ENCODE results near the gene NQO1. TPM values are rescaled to one million over a fixed set of nuclear protein-coding genes. Genes with fewer than 3 reads are reported as not detected.
"Not testable (repeated sequence)": the region's sequence is repeated elsewhere in the genome, so short reads cannot be mapped to it uniquely, and the experiment has no call there.

NQO1 gene
- total RNA-seq, 1 donor from 2014 or later: 470 TPM

- Mint-ChIP-seq H3K27me3 (ENCODE audit: unreplicated experiment) (peaks cover 3% of the 10 kb centered on the region), H3K4me3 (ENCODE audit: unreplicated experiment) (peak within 1 kb of the TSS; percentile 90), H3K36me3 (ENCODE audit: unreplicated experiment) (no peaks in the 10 kb centered on the region), H3K4me1 (ENCODE audit: unreplicated experiment) (peaks cover 11% of the 10 kb centered on the region), H3K27ac (ENCODE audit: unreplicated experiment) (peak within 1 kb of the TSS; percentile 95), H3K9me3 (ENCODE audit: unreplicated experiment) (no peaks in the 10 kb centered on the region)
- peak; percentile 89 for DNase-seq (ENCODE audit: extremely low spot score, unreplicated experiment)
- TF ChIP-seq CTCF (IDR thresholded peaks at IDR 0.05): no peak
These were observed 35.8 kb upstream of the NQO1 start, which contains the start of gene WWP2 for GRCh38 chr16:69761983-69762813. TSS of gene WWP2 (plus strand) at chr16:69762332. CDS start at chr16:69787011, 24,679 bp downstream.

- DNase-seq (ENCODE audit: extremely low spot score, unreplicated experiment): not testable (repeated sequence)
These were observed 31.0 kb upstream of the NQO1 start for GRCh38 chr16:69757375-69757774.

GRCh38 chr16:69756705-69757104, 30.3 kb upstream of the NQO1 start:
- DNase-seq (ENCODE audit: extremely low spot score, unreplicated experiment): no peak
- H3K4me3 Mint-ChIP-seq (ENCODE audit: unreplicated experiment): no peak overlapping the region
- H3K4me1 Mint-ChIP-seq (ENCODE audit: unreplicated experiment): peaks cover 23% of the 10 kb centered on the region
- H3K27ac Mint-ChIP-seq (ENCODE audit: unreplicated experiment): no peak overlapping the region
- no peak for TF ChIP-seq CTCF (IDR thresholded peaks at IDR 0.05)
- H3K9me3 Mint-ChIP-seq (ENCODE audit: unreplicated experiment): no peaks in the 10 kb centered on the region
- no peaks in the 10 kb centered on the region for H3K36me3 Mint-ChIP-seq (ENCODE audit: unreplicated experiment)
- peaks cover 3% of the 10 kb centered on the region for H3K27me3 Mint-ChIP-seq (ENCODE audit: unreplicated experiment)

More at GRCh38 chr16:69757375-69757774, 31.0 kb upstream of the NQO1 start:
- not testable (repeated sequence) for H3K36me3 Mint-ChIP-seq (ENCODE audit: unreplicated experiment); H3K4me3 Mint-ChIP-seq (ENCODE audit: unreplicated experiment); H3K27ac Mint-ChIP-seq (ENCODE audit: unreplicated experiment); H3K9me3 Mint-ChIP-seq (ENCODE audit: unreplicated experiment); H3K27me3 Mint-ChIP-seq (ENCODE audit: unreplicated experiment)
- peaks cover 22% of the 10 kb centered on the region for H3K4me1 Mint-ChIP-seq (ENCODE audit: unreplicated experiment)

- DNase-seq (ENCODE audit: extremely low spot score, unreplicated experiment): peak; percentile 99
- H3K4me3 Mint-ChIP-seq (ENCODE audit: unreplicated experiment): peak within 1 kb of the TSS; percentile 100
- TF ChIP-seq CTCF (IDR thresholded peaks at IDR 0.05): peak; percentile 97
- peaks cover 5% of the 10 kb centered on the region for H3K36me3 Mint-ChIP-seq (ENCODE audit: unreplicated experiment)
- H3K9me3 Mint-ChIP-seq (ENCODE audit: unreplicated experiment): no peaks in the 10 kb centered on the region
- H3K27ac Mint-ChIP-seq (ENCODE audit: unreplicated experiment): peak within 1 kb of the TSS; percentile 93
- H3K27me3 Mint-ChIP-seq (ENCODE audit: unreplicated experiment): peaks cover 3% of the 10 kb centered on the region
- H3K4me1 Mint-ChIP-seq (ENCODE audit: unreplicated experiment): peaks cover 23% of the 10 kb centered on the region
These were observed 28.3 kb upstream of the NQO1 start, which contains the start of gene NOB1 for GRCh38 chr16:69754469-69755310. TSS of gene NOB1 (minus strand) at chr16:69754926. CDS start at chr16:69754910, 16 bp downstream.

GRCh38 chr16:69754143-69754468, 27.7 kb upstream of the NQO1 start:
- Mint-ChIP-seq H3K4me1 (ENCODE audit: unreplicated experiment) (peaks cover 23% of the 10 kb centered on the region), H3K4me3 (ENCODE audit: unreplicated experiment) (peak overlapping the region; percentile 100), H3K27me3 (ENCODE audit: unreplicated experiment) (peaks cover 3% of the 10 kb centered on the region), H3K9me3 (ENCODE audit: unreplicated experiment) (no peaks in the 10 kb centered on the region), H3K36me3 (ENCODE audit: unreplicated experiment) (peaks cover 9% of the 10 kb centered on the region), H3K27ac (ENCODE audit: unreplicated experiment) (peak overlapping the region; percentile 93)
- TF ChIP-seq CTCF (IDR thresholded peaks at IDR 0.05): no peak
- DNase-seq (ENCODE audit: extremely low spot score, unreplicated experiment): no peak

Measured in osteocyte (in vitro differentiated cells).